HepG2 (cell line): Measurements from ENCODE around the gene MYO18B. TPM values are rescaled to one million over a fixed set of nuclear protein-coding genes. Genes with fewer than 3 reads are reported as not detected.

Experiments used
- ATAC-seq: fragments of 200-7000 bp; cut with Tn5 transposase; 3 replicates; pipeline ENCODE4 v1.9.1; 2020; ENCODE audit warnings: mild to moderate bottlenecking, moderate library complexity
- BruUV-seq: library from RNA; stranded (reverse); fragments of 400-500 nt; replicated peaks from 2 replicates; lab custom pipeline; 2021; lab: Mats Ljungman, UMichigan
- CTCF ChIA-PET: fragments of 300-600 bp; formaldehyde crosslinking; extraction: SDS; loops from one replicate; lab custom pipeline; 2021; ENCODE audit warnings: low total read pairs, inconsistent platforms, low intra/inter-chr PET ratio; lab: Yijun Ruan, JAX
- POLR2A ChIA-PET: fragments of 350-600 bp; sonication (Branson Sonifier 250); formaldehyde crosslinking; loops from one replicate; lab custom pipeline; 2020; ENCODE audit warnings: antibody characterized with exemption, inconsistent platforms; lab: Yijun Ruan, JAX
- DNase-seq: peaks from one replicate; pipeline ENCODE4 v3.0.0-alpha.2; 2015; ENCODE audit warnings: low spot score
- FAIRE-seq: peaks from 3 replicates; lab custom pipeline; 2011; peaks lifted over from hg19 to GRCh38; lab: Jason Lieb, UNC
- H2AFZ ChIP-seq: one replicate; pipeline ENCODE4 v1.6.1; 2011; ENCODE audit warnings: low read length, inconsistent platforms
- H3K27ac ChIP-seq: fragments of 300-600 bp; 3 replicates; pipeline ENCODE4 v1.8.0; 2011; ENCODE audit warnings: mixed run types, mild to moderate bottlenecking, mixed read lengths, low read length, inconsistent platforms; ENCODE audit not compliant: insufficient read depth; ENCODE audit errors: extremely low read length
- H3K27me3 ChIP-seq, 2 experiments: fragments of 200-600 bp in 1 of 2; 2 replicates in 1 of 2; 3 replicates in 1 of 2; pipeline versions ENCODE4 v1.6.0 to v1.8.0; 2011; ENCODE audit warnings: low read length in 2 of 2, mild to moderate bottlenecking in 2 of 2, moderate library complexity in 2 of 2, inconsistent platforms in 1 of 2; ENCODE audit not compliant: insufficient read depth in 2 of 2, control insufficient read depth in 1 of 2
- H3K36me3 ChIP-seq, 2 experiments: fragments of 200-600 bp in 1 of 2; replicated peaks in 1 of 2; 2 replicates in 1 of 2; 3 replicates in 1 of 2; pipeline versions ENCODE4 v1.5.1 to v1.8.0; 2011; ENCODE audit warnings: low read length in 2 of 2, inconsistent platforms in 1 of 2; ENCODE audit not compliant: insufficient read depth in 2 of 2, control insufficient read depth in 1 of 2
- H3K4me1 ChIP-seq: 2 replicates; pipeline ENCODE4 v1.5.1; 2012; ENCODE audit warnings: low read length, inconsistent platforms; ENCODE audit not compliant: insufficient read depth
- H3K4me2 ChIP-seq: 2 replicates; pipeline ENCODE4 v1.6.0; 2011; ENCODE audit warnings: low read depth, low read length, inconsistent platforms
- H3K4me3 ChIP-seq, 3 experiments: fragments of 200-600 bp in 1 of 3; sonication (generic), shearing (Covaris generic) in 1 of 3; replicated peaks in 1 of 3; 2 replicates each; pipeline ENCODE4 v1.5.1; 2011 to 2016; ENCODE audit warnings: low read length in 3 of 3, inconsistent platforms in 2 of 3, low read depth in 2 of 3, mild to moderate bottlenecking in 2 of 3, control low read depth in 1 of 3, mixed read lengths in 1 of 3; ENCODE audit not compliant: insufficient read depth in 1 of 3
- H3K79me2 ChIP-seq: one replicate; pipeline ENCODE4 v1.6.1; 2011; ENCODE audit warnings: low read length, inconsistent platforms; ENCODE audit not compliant: insufficient read depth
- H3K9ac ChIP-seq: 2 replicates; pipeline ENCODE4 v1.6.0; 2011; ENCODE audit warnings: mild to moderate bottlenecking, low read depth, low read length, inconsistent platforms; ENCODE audit not compliant: insufficient read depth
- H3K9me3 ChIP-seq: 2 replicates; pipeline ENCODE4 v1.5.1; 2012; ENCODE audit warnings: mild to moderate bottlenecking, low read length
- H4K20me1 ChIP-seq: 2 replicates; pipeline ENCODE4 v1.6.0; 2011; ENCODE audit warnings: inconsistent platforms, mild to moderate bottlenecking, low read length, moderate library complexity; ENCODE audit not compliant: insufficient read depth
- EP300 ChIP-seq, 3 experiments: sonication (generic) in 1 of 3; formaldehyde crosslinking in 1 of 3; IDR thresholded peaks; 2 replicates each; pipeline versions ENCODE4 v1.5.1 to v1.6.1; 2011 to 2020; ENCODE audit warnings: low read depth in 2 of 3, low read length in 2 of 3, borderline replicate concordance in 1 of 3, improper control_type of control experiment in 1 of 3, mild to moderate bottlenecking in 1 of 3, missing genetic modification reagents in 1 of 3, moderate library complexity in 1 of 3
- FOXA1 ChIP-seq, 2 experiments: fragments of 450-650 bp in 1 of 2; sonication (generic) in 1 of 2; formaldehyde crosslinking in 1 of 2; IDR thresholded peaks; 2 replicates each; pipeline versions ENCODE4 v1.4.0 to v1.6.1; 2016 to 2020; ENCODE audit warnings: missing genetic modification reagents in 1 of 2
- TAF1 ChIP-seq: sonication (generic); formaldehyde crosslinking; IDR thresholded peaks from 2 replicates; pipeline ENCODE4 v1.4.0; 2020; ENCODE audit warnings: missing genetic modification reagents
- TCF12 ChIP-seq, 2 experiments: fragments of 450-650 bp in 1 of 2; sonication (generic) in 1 of 2; formaldehyde crosslinking in 1 of 2; IDR thresholded peaks; 2 replicates each; pipeline versions ENCODE4 v1.6.1 to v1.8.0; 2017 to 2022; ENCODE audit warnings: antibody characterized with exemption in 1 of 2, mild to moderate bottlenecking in 1 of 2, missing genetic modification reagents in 1 of 2, moderate library complexity in 1 of 2
- TIGD3 ChIP-seq: sonication (generic); formaldehyde crosslinking; IDR thresholded peaks from 2 replicates; pipeline ENCODE4 v1.5.1; 2020; ENCODE audit warnings: mild to moderate bottlenecking, missing genetic modification reagents, borderline replicate concordance
- ZBTB38 ChIP-seq: sonication (generic); formaldehyde crosslinking; IDR thresholded peaks from 2 replicates; pipeline ENCODE4 v1.5.1; 2020; ENCODE audit warnings: mild to moderate bottlenecking, missing genetic modification reagents
- ZFAT ChIP-seq: sonication (generic); formaldehyde crosslinking; conservative IDR thresholded peaks from 2 replicates; pipeline ENCODE4 v1.8.1; 2023; ENCODE audit warnings: missing genetic modification reagents, inconsistent platforms
- ZFP62 ChIP-seq: sonication (generic); formaldehyde crosslinking; IDR thresholded peaks from 2 replicates; pipeline ENCODE4 v1.4.0; 2020; ENCODE audit warnings: missing genetic modification reagents
- WGBS: methylation state at CpG from one replicate; pipeline ENCODE4 v1.1.6; 2017; ENCODE audit warnings: low lambda C conversion rate; 5-methylcytosine and 5-hydroxymethylcytosine counted together
- in situ Hi-C: cut with HindIII; loops from 2 replicates; pipeline ENCODE4 v1.10.0; 2017; ENCODE audit warnings: low pct_unique_long_range_greater_than_20kb; ENCODE audit not compliant: extremely low pct_ligation_motif_present
- intact Hi-C: fragments of 100-400 bp; cut with micrococcal nuclease; formaldehyde crosslinking; loops from one replicate; pipeline ENCODE4 v1.10.0; 2022; ENCODE audit not compliant: unreplicated experiment
- polyA plus RNA-seq, 8 experiments: library from polyadenylated mRNA; depleted of rRNA in 3 of 8; stranded (reverse) in 7 of 8; unstranded in 1 of 8; fragments of >200 nt; fragmentation: Illumina TruSeq in 4 of 8; extraction: Trizol in 4 of 8; gene quantifications; 2 replicates each; pipeline versions ENCODE4 v1.2.1 to v1.2.3, GENCODE V29; 2011 to 2016; ENCODE audit warnings: low read depth in 4 of 8, missing spikeins in 1 of 8, mixed read lengths in 1 of 8; ENCODE audit not compliant: insufficient read depth in 1 of 8
- total RNA-seq, 5 experiments: library from RNA; depleted of rRNA; stranded (reverse); fragments of >200 nt; fragmentation: Illumina TruSeq; extraction: Trizol; gene quantifications; 2 replicates each; pipeline ENCODE4 v1.2.3, GENCODE V29; 2016; ENCODE audit warnings: low read depth in 1 of 5
- TF ChIP-seq, protein P1 (sequence below): sonication (generic); formaldehyde crosslinking; IDR thresholded peaks from 2 replicates; pipeline ENCODE4 v1.4.0; 2020; ENCODE audit warnings: missing genetic modification reagents, mild to moderate bottlenecking, borderline replicate concordance
- TF ChIP-seq, protein P2 (sequence below): sonication (generic); formaldehyde crosslinking; IDR thresholded peaks from 2 replicates; pipeline ENCODE4 v1.4.0; 2020; ENCODE audit warnings: missing genetic modification reagents

Gene MYO18B
- total and polyA plus RNA-seq, 2 of the 13 experiments (the other 11 are each of a cell fraction or from before 2014, with no cell fraction given) = 0.01 TPM; not detected in 1

DNA sequence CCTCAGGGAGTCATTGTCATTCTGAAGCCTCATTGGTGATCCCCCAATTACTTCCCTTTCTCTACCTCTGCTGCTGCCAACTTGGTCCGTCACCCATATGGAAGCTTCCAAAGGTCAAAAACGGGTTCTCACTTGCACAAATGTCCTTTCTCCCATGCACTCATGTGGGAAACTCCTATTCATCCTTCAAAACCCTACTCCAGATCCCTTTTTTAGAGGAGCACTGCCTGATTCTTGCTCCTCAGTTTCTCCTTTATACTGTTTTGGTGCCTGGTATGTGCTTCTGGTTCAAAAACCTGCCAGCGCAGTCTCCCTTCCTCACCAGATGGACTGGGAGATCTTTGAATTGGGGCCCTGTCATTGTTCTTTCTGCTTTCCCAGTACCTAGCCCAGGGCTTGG, 41.9 kb downstream of the MYO18B start:
- DNase-seq (no peak), FAIRE-seq (no peak), ATAC-seq (no peak)
- no TSS peak for BruUV-seq
- TF ChIP-seq TIGD3 (no peak), FOXA1 (IDR thresholded peaks at IDR 0.05) (no peak), FOXA1 (CRISPR knock-in tag; IDR thresholded peaks at IDR 0.05) (no peak)
- in situ Hi-C loops (no loop called here), intact Hi-C loops (no loop called here)
- no peaks in the 10 kb centered on the region for H3K36me3 ChIP-seq
- POLR2A ChIA-PET = no interaction called here
- H4K20me1 ChIP-seq = no peaks in the 10 kb centered on the region
- H3K4me2 ChIP-seq = no peak overlapping the region
- H3K27me3 ChIP-seq = peaks cover 0 to 7% of the 10 kb centered on the region in 2 experiments; a peak in 2 of 5 replicates
- H3K4me1 ChIP-seq = no peaks in the 10 kb centered on the region
- CTCF ChIA-PET = no interaction called here
- no peaks in the 10 kb centered on the region for H3K79me2 ChIP-seq
- no peak overlapping the region for H3K4me3 ChIP-seq
- H3K9ac ChIP-seq = no peak overlapping the region
- no peak overlapping the region for H2AFZ ChIP-seq
- H3K27ac ChIP-seq = no peak overlapping the region
- 33% methylated on average over 3 of the region's 3 CpGs for WGBS
- H3K9me3 ChIP-seq = no peaks in the 10 kb centered on the region

DNA sequence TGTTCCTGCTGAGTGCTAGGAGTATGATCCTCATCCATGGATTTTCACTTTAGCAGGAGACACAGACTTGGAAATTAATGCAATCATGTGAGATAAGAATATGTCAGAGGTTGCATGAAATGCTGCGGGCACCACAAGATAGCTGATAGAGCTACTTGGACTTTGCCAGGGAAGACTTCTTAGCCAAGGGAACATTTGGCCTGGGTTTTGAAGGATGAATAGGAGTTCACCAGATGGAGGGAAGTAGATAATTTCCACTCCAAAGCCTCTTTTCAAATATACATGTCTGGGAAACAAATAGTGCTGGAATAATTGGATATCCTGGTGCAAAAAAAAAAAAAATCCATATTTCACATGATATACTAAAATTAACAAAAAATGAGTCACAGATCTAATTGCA, 44.2 kb downstream of the MYO18B start:
- H3K9me3 ChIP-seq = no peaks in the 10 kb centered on the region
- no peak overlapping the region for H2AFZ ChIP-seq
- no peaks in the 10 kb centered on the region for H3K79me2 ChIP-seq
- BruUV-seq = no TSS peak
- peaks cover 0 to 12% of the 10 kb centered on the region in 2 experiments; a peak in 3 of 5 replicates for H3K27me3 ChIP-seq
- no peak overlapping the region for H3K4me3 ChIP-seq
- POLR2A ChIA-PET = no interaction called here
- no peak overlapping the region for H3K4me2 ChIP-seq
- WGBS = 100% methylated on average over 1 of the region's 1 CpG
- no peak overlapping the region for H3K9ac ChIP-seq
- H3K4me1 ChIP-seq = no peaks in the 10 kb centered on the region
- in situ Hi-C loops (no loop called here), intact Hi-C loops (no loop called here)
- CTCF ChIA-PET = no interaction called here
- FAIRE-seq (no peak), DNase-seq (no peak), ATAC-seq (no peak)
- no peak overlapping the region for H3K27ac ChIP-seq
- H3K36me3 ChIP-seq = no peaks in the 10 kb centered on the region
- no peaks in the 10 kb centered on the region for H4K20me1 ChIP-seq
- no peak for TF ChIP-seq ZBTB38
- no peak for TF ChIP-seq TCF12 (IDR thresholded peaks at IDR 0.05)
- no peak for TF ChIP-seq TCF12 (CRISPR knock-in tag; IDR thresholded peaks at IDR 0.05)
- TF ChIP-seq EP300 (IDR thresholded peaks at IDR 0.05; ENCODE audit: low read depth in 2 of 2, low read length in 2 of 2) = no peak
- no peak for TF ChIP-seq EP300 (CRISPR knock-in tag; IDR thresholded peaks at IDR 0.05; ENCODE audit: borderline replicate concordance)
- TF ChIP-seq, protein P1, sequence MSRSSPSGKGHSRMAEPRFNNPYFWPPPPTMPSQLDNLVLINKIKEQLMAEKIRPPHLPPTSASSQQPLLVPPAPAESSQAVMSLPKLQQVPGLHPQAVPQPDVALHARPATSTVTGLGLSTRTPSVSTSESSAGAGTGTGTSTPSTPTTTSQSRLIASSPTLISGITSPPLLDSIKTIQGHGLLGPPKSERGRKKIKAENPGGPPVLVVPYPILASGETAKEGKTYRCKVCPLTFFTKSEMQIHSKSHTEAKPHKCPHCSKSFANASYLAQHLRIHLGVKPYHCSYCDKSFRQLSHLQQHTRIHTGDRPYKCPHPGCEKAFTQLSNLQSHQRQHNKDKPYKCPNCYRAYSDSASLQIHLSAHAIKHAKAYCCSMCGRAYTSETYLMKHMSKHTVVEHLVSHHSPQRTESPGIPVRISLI = no peak
- TF ChIP-seq ZFAT (CRISPR knock-in tag) = no peak
- no peak for TF ChIP-seq ZFP62 (CRISPR knock-in tag)
- TF ChIP-seq, protein P2, sequence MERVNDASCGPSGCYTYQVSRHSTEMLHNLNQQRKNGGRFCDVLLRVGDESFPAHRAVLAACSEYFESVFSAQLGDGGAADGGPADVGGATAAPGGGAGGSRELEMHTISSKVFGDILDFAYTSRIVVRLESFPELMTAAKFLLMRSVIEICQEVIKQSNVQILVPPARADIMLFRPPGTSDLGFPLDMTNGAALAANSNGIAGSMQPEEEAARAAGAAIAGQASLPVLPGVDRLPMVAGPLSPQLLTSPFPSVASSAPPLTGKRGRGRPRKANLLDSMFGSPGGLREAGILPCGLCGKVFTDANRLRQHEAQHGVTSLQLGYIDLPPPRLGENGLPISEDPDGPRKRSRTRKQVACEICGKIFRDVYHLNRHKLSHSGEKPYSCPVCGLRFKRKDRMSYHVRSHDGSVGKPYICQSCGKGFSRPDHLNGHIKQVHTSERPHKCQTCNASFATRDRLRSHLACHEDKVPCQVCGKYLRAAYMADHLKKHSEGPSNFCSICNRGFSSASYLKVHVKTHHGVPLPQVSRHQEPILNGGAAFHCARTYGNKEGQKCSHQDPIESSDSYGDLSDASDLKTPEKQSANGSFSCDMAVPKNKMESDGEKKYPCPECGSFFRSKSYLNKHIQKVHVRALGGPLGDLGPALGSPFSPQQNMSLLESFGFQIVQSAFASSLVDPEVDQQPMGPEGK (CRISPR knock-in tag) = no peak
- no peak for TF ChIP-seq TAF1 (CRISPR knock-in tag)
- TF ChIP-seq, all 625 proteins: peak for 0
